Memory B cell (primary cell): Measurements from ENCODE around the gene FARP1.

Experiments used
- ATAC-seq: fragments of 150-1000 bp; cut with Tn5 transposase; 2 replicates; pipeline ENCODE4 v1.10.0; 2021; ENCODE audit warnings: low read depth, mild to moderate bottlenecking, moderate library complexity
- DNase-seq, 2 donors: peaks; one replicate each; pipeline ENCODE4 v3.0.0; 2022; ENCODE audit warnings: low spot score in 2 of 2
- H3K27ac Mint-ChIP-seq: one replicate; pipeline ENCODE4 v1.8.0; 2022; ENCODE audit warnings: mild to moderate bottlenecking, moderate library complexity, mixed read lengths
- H3K27me3 Mint-ChIP-seq: one replicate; pipeline ENCODE4 v1.8.0; 2022; ENCODE audit warnings: mixed read lengths
- H3K36me3 Mint-ChIP-seq: one replicate; pipeline ENCODE4 v1.8.0; 2022; ENCODE audit warnings: mild to moderate bottlenecking, mixed read lengths
- H3K4me1 Mint-ChIP-seq: one replicate; pipeline ENCODE4 v1.8.0; 2022; ENCODE audit warnings: mixed read lengths
- H3K4me3 Mint-ChIP-seq: one replicate; pipeline ENCODE4 v1.8.0; 2022; ENCODE audit warnings: mild to moderate bottlenecking, moderate library complexity, mixed read lengths
- H3K9me3 Mint-ChIP-seq: one replicate; pipeline ENCODE4 v1.8.0; 2022; ENCODE audit warnings: mixed read lengths

The FARP1 gene

DNA sequence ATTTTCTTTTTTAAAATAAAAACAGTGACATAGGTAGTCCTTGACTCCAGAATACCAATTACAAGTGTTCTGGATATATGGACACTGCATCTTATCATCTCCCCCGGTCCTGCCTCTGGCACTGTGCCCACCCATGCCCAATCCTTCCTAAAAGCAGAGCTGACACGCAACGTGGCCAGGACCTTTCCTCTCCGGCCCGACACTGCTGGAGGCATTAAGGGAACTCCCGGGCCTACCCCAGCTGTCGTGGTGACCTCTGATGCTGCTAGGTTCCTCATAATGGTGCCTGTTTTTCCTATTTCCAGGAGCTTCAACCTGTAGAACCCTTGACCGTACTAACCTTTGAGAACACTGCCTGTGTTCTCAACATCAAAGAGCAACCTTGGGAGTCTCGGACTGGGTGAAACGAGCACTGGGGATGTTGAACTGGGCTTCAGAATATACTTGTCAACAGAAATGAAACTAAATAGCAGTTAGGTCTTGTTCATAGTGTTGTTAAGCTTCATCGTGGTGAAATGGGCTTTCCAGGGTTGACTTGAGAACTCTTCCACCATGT is 48.1 kb downstream of the FARP1 start:
- Mint-ChIP-seq H3K27ac (no peak overlapping the region), H3K36me3 (no peaks in the 10 kb centered on the region), H3K4me1 (no peaks in the 10 kb centered on the region), H3K4me3 (no peak overlapping the region), H3K27me3 (peaks cover 2% of the 10 kb centered on the region), H3K9me3 (peaks cover 2% of the 10 kb centered on the region)
- no peak for ATAC-seq
- no peak for DNase-seq

DNA sequence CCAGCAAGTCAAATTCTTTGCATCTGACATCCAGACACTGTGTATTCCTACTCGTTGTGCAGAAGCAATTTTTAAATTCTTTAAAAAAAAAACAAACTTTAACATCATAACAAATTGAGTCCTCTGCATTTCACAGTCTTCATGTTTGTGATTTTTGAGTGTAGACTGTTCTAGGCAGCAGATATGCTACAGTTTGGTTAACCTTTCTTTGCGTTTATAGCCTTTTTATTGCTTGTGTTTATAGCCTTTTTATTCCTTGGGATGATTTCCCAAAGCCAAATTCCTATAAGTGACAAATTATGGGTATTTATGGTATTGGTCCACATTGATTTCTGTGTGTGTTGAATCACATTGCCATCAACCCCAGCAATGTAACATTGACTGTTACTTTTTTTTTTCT is 49.1 kb downstream of the FARP1 start:
- ATAC-seq: no peak
- no peak for DNase-seq
- no peaks in the 10 kb centered on the region for H3K9me3 Mint-ChIP-seq
- H3K27me3 Mint-ChIP-seq: no peaks in the 10 kb centered on the region
- H3K27ac Mint-ChIP-seq: no peak overlapping the region
- H3K4me3 Mint-ChIP-seq: no peak overlapping the region
- no peaks in the 10 kb centered on the region for H3K4me1 Mint-ChIP-seq
- H3K36me3 Mint-ChIP-seq: no peaks in the 10 kb centered on the region

DNA sequence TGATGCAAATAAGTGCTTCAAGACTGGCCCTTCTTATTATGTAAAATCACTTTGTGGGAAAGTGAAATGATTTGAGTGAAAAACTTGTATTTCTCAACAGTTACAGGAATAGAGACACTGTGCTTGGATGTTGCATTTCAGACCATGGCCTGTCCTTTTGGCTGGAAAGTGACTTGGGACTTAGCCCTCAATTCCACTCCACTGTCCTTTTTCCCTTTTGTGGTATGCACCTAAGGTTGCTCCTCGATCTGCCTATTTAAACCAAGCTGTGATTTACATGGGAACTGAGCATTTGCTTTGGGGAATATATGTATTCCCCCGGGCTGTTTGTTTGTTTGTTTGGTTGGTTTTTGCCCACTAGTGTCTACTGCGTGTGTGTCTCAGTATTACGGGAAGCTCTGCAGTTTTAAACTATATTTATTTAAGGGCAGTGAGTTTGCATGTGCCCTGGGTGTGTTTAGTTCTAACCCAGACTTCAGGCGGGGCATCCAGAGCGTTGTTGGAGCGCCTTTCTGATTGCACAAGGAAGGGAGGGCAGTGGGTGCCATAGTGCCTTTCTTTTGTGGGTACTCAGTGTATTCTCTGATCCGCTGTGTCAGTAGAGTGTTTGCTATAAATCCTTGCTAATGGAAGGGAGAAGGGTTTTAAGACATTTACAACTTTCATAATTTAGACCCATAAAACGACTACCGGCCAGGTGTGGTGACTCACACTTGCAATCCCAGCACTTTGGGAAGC is 52.3 kb downstream of the FARP1 start:
- no peak overlapping the region for H3K4me3 Mint-ChIP-seq
- ATAC-seq: no peak

GRCh38 chr13:98198683-98199082 is 55.8 kb downstream of the FARP1 start:
- Mint-ChIP-seq H3K9me3 (no peaks in the 10 kb centered on the region), H3K27ac (no peak overlapping the region), H3K27me3 (peaks cover 8% of the 10 kb centered on the region), H3K4me3 (no peak overlapping the region), H3K4me1 (no peaks in the 10 kb centered on the region), H3K36me3 (no peaks in the 10 kb centered on the region)
- ATAC-seq (no peak), DNase-seq (no peak)

More for the DNA sequence above, 52.3 kb downstream of the FARP1 start:
- Mint-ChIP-seq H3K36me3 (no peaks in the 10 kb centered on the region), H3K4me1 (no peaks in the 10 kb centered on the region), H3K27me3 (peaks cover 4% of the 10 kb centered on the region), H3K9me3 (no peaks in the 10 kb centered on the region), H3K27ac (no peak overlapping the region)
- no peak for DNase-seq

- Mint-ChIP-seq H3K4me1 (no peaks in the 10 kb centered on the region), H3K27ac (no peak overlapping the region), H3K27me3 (peaks cover 8% of the 10 kb centered on the region), H3K4me3 (no peak overlapping the region), H3K9me3 (no peaks in the 10 kb centered on the region), H3K36me3 (no peaks in the 10 kb centered on the region)
- ATAC-seq (no peak), DNase-seq (no peak)
These were observed 56.6 kb downstream of the FARP1 start for GRCh38 chr13:98199480-98199879.

GRCh38 chr13:98200211-98200878 is 57.5 kb downstream of the FARP1 start:
- H3K27ac Mint-ChIP-seq: no peak overlapping the region
- H3K36me3 Mint-ChIP-seq: no peaks in the 10 kb centered on the region

DNA sequence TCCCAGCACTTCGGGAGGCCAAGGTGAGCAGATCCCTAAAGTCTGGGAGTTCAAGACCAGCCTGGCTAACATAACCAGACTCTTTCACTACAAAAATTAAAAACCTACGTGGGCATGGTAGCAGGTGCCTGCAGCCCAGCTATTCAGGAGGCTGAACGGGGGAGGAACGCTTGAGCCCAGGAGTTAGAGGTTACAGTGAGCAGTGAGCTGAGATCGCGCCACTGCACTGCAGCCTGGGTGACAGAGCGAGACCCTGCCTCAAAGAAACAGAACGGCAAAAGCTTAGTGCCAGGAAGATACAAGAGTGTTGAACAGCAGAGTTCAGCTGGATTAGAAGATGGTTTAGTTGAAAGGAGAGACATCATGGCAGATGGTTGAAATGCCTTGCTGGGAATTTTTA is 58.3 kb downstream of the FARP1 start:
- no peak overlapping the region for H3K4me3 Mint-ChIP-seq
- peaks cover 3% of the 10 kb centered on the region for H3K36me3 Mint-ChIP-seq
- ATAC-seq (no peak), DNase-seq (no peak)
- no peak overlapping the region for H3K27ac Mint-ChIP-seq
- peaks cover 7% of the 10 kb centered on the region for H3K9me3 Mint-ChIP-seq
- peaks cover 11% of the 10 kb centered on the region for H3K27me3 Mint-ChIP-seq
- no peaks in the 10 kb centered on the region for H3K4me1 Mint-ChIP-seq

More at GRCh38 chr13:98200211-98200878, 57.5 kb downstream of the FARP1 start:
- Mint-ChIP-seq H3K9me3 (peaks cover 2% of the 10 kb centered on the region), H3K27me3 (peaks cover 8% of the 10 kb centered on the region), H3K4me3 (no peak overlapping the region), H3K4me1 (no peaks in the 10 kb centered on the region)
- DNase-seq: no peak
- ATAC-seq: no peak

- no peak for ATAC-seq
- H3K4me3 Mint-ChIP-seq: no peak overlapping the region
- H3K27me3 Mint-ChIP-seq: peaks cover 12% of the 10 kb centered on the region
- DNase-seq: no peak
- H3K27ac Mint-ChIP-seq: no peak overlapping the region
- no peaks in the 10 kb centered on the region for H3K4me1 Mint-ChIP-seq
- peaks cover 5% of the 10 kb centered on the region for H3K36me3 Mint-ChIP-seq
- peaks cover 7% of the 10 kb centered on the region for H3K9me3 Mint-ChIP-seq
These were observed 59.1 kb downstream of the FARP1 start for GRCh38 chr13:98201984-98202383.

- Mint-ChIP-seq H3K9me3 (peaks cover 7% of the 10 kb centered on the region), H3K4me1 (no peaks in the 10 kb centered on the region)
These were observed 60.9 kb downstream of the FARP1 start for GRCh38 chr13:98203646-98204326.

GRCh38 chr13:98204546-98204945 is 61.7 kb downstream of the FARP1 start:
- H3K4me1 Mint-ChIP-seq: no peaks in the 10 kb centered on the region
- H3K27me3 Mint-ChIP-seq: peaks cover 12% of the 10 kb centered on the region
- no peak overlapping the region for H3K27ac Mint-ChIP-seq
- peaks cover 7% of the 10 kb centered on the region for H3K9me3 Mint-ChIP-seq
- DNase-seq (no peak), ATAC-seq (no peak)
- H3K36me3 Mint-ChIP-seq: peaks cover 5% of the 10 kb centered on the region
- no peak overlapping the region for H3K4me3 Mint-ChIP-seq

More at GRCh38 chr13:98203646-98204326, 60.9 kb downstream of the FARP1 start:
- ATAC-seq (no peak), DNase-seq (no peak)
- Mint-ChIP-seq H3K36me3 (peaks cover 5% of the 10 kb centered on the region), H3K27me3 (peaks cover 17% of the 10 kb centered on the region), H3K27ac (no peak overlapping the region), H3K4me3 (no peak overlapping the region)

GRCh38 chr13:98206946-98207345 is 64.1 kb downstream of the FARP1 start:
- Mint-ChIP-seq H3K36me3 (peaks cover 5% of the 10 kb centered on the region), H3K4me3 (no peak overlapping the region), H3K9me3 (peaks cover 8% of the 10 kb centered on the region), H3K4me1 (no peaks in the 10 kb centered on the region), H3K27ac (no peak overlapping the region), H3K27me3 (peaks cover 8% of the 10 kb centered on the region)
- DNase-seq (no peak), ATAC-seq (no peak)

DNA sequence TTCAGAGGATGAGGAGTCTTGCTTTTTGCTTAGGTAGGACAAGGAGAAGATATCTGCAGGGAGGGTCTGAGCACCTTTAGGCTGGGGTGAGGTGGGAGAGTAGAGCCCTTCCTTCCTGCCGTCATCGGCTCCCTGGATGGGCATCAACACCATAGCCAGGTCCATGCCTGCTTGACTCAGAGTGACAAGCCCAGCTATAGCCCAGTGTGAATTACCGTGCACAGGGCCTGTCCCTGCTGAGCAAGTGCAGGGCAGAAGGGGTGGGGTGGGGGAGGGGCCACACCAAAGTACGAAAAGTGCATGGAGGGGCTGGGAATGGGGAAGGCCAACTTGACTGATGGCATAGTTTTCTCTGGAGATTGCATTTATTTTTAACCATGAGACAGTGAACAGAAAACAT is 64.5 kb downstream of the FARP1 start:
- H3K27me3 Mint-ChIP-seq: peaks cover 8% of the 10 kb centered on the region
- peaks cover 5% of the 10 kb centered on the region for H3K36me3 Mint-ChIP-seq
- no peaks in the 10 kb centered on the region for H3K4me1 Mint-ChIP-seq
- H3K27ac Mint-ChIP-seq: no peak overlapping the region
- peaks cover 8% of the 10 kb centered on the region for H3K9me3 Mint-ChIP-seq
- no peak for ATAC-seq
- no peak overlapping the region for H3K4me3 Mint-ChIP-seq
- DNase-seq: no peak

DNA sequence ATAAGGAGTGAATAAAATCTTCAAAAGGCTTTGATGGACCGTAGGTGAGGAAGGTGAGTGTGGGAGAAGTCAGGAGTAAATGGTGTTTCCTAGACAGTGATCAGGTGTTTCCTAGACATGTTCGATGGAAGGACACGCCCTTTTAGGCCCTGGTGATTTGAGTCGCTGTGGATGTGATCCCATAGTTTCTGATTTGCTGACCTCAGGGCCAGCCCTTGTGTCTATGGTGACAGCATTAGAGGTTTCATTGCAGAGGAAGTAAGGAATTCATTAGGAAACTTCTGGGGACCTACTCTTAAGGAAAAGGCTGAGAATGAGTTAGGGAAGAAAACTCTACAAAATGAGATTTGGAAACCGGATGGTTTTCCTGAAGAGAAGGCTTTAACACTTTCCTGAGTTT is 65.7 kb downstream of the FARP1 start:
- peaks cover 8% of the 10 kb centered on the region for H3K9me3 Mint-ChIP-seq
- no peak for ATAC-seq
- DNase-seq: no peak
- no peak overlapping the region for H3K4me3 Mint-ChIP-seq
- H3K4me1 Mint-ChIP-seq: no peaks in the 10 kb centered on the region
- peaks cover 9% of the 10 kb centered on the region for H3K27me3 Mint-ChIP-seq
- H3K36me3 Mint-ChIP-seq: peaks cover 5% of the 10 kb centered on the region
- H3K27ac Mint-ChIP-seq: no peak overlapping the region

DNA sequence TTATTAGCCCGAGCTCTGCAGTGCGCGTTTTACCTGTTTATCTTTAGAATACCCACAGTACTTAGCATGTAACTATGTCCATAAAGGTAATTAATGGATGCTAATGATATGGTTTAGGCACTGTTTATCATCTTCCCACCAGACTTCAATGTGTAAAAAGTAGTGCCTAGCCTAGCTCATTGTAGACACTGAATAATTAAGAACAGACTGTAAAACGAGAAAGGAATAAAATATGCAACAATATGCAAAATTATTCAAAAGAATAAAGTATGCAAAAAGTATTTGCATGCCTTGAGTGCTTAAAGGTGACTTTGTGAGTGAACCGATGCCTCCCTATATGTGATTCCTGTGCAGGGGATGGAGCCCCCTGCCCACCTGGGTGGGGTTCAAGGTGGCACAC is 69.9 kb downstream of the FARP1 start:
- H3K27ac Mint-ChIP-seq: no peak overlapping the region
- H3K4me3 Mint-ChIP-seq: no peak overlapping the region
- peaks cover 2% of the 10 kb centered on the region for H3K9me3 Mint-ChIP-seq
- no peaks in the 10 kb centered on the region for H3K36me3 Mint-ChIP-seq
- no peak for ATAC-seq
- no peaks in the 10 kb centered on the region for H3K4me1 Mint-ChIP-seq
- peaks cover 8% of the 10 kb centered on the region for H3K27me3 Mint-ChIP-seq
- DNase-seq: no peak
